ENCODE measurements around the gene TGM1.
A peak's percentile ranks its signal among the peaks of the same experiment; 100 is the strongest.

DNA sequence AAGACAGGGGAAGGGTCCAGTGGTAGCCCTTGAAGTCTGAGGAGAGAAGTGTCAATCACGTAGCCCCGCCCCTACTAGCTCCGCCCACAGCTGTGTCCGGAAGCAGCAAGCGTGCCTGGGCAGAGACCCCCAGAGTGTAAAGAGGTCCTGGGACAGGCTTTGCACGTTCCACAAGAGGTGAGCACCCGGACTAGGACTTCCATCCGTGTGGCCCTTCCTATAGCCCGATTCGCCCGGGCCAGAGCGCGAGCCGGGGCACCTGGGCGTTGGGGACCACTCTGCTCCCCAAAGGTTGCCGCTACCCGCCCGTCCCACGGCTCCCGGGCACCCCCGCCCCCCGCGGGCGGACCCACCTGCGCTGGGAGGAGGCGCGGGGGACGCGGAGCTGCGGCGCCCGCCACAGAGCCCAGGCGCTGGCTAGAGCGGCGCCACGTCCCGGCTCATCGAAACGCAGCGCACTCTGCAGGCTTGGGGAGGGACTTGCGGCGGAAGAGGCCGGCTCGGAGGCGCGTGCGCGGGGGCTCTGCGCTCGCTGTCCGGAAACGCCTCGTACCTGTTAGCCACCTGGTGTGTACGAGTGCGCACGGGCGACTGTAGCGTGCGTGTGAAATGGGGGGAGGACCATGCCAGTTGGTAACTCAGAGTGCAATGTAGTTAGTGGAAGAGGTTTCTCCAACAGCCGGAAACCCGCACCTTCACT lies 8.3 kb upstream of the TGM1 start, which contains the start of gene RABGGTA:
- TF ChIP-seq YY1 (IDR thresholded peaks at IDR 0.05; ENCODE audit: low read depth, low read length) = peak; percentile 87
- TF ChIP-seq JUND (IDR thresholded peaks at IDR 0.05; ENCODE audit: low read depth, low read length) = 0 out of 2 replicates have a peak, but pooled peaks have one; percentile 30
- peak; percentile 93 for TF ChIP-seq POLR2A (IDR thresholded peaks at IDR 0.05; ENCODE audit: low read depth, low read length)
- TF ChIP-seq TAF1 (IDR thresholded peaks at IDR 0.05; ENCODE audit: borderline replicate concordance, low read depth, low read length) = 0 out of 2 replicates have a peak, but pooled peaks have one; percentile 81
- no peak for TF ChIP-seq CHD4 (IDR thresholded peaks at IDR 0.05)
- TF ChIP-seq, protein P1, sequence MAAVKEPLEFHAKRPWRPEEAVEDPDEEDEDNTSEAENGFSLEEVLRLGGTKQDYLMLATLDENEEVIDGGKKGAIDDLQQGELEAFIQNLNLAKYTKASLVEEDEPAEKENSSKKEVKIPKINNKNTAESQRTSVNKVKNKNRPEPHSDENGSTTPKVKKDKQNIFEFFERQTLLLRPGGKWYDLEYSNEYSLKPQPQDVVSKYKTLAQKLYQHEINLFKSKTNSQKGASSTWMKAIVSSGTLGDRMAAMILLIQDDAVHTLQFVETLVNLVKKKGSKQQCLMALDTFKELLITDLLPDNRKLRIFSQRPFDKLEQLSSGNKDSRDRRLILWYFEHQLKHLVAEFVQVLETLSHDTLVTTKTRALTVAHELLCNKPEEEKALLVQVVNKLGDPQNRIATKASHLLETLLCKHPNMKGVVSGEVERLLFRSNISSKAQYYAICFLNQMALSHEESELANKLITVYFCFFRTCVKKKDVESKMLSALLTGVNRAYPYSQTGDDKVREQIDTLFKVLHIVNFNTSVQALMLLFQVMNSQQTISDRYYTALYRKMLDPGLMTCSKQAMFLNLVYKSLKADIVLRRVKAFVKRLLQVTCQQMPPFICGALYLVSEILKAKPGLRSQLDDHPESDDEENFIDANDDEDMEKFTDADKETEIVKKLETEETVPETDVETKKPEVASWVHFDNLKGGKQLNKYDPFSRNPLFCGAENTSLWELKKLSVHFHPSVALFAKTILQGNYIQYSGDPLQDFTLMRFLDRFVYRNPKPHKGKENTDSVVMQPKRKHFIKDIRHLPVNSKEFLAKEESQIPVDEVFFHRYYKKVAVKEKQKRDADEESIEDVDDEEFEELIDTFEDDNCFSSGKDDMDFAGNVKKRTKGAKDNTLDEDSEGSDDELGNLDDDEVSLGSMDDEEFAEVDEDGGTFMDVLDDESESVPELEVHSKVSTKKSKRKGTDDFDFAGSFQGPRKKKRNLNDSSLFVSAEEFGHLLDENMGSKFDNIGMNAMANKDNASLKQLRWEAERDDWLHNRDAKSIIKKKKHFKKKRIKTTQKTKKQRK (IDR thresholded peaks at IDR 0.05; ENCODE audit: low read depth, low read length) = no peak
- TF ChIP-seq ZNF274 (IDR thresholded peaks at IDR 0.05; ENCODE audit: insufficient read depth, insufficient read length) = no peak
- TF ChIP-seq, protein P2, sequence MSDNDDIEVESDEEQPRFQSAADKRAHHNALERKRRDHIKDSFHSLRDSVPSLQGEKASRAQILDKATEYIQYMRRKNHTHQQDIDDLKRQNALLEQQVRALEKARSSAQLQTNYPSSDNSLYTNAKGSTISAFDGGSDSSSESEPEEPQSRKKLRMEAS (IDR thresholded peaks at IDR 0.05; ENCODE audit: low read depth, low read length) = peak; percentile 82
- TF ChIP-seq, protein P3, sequence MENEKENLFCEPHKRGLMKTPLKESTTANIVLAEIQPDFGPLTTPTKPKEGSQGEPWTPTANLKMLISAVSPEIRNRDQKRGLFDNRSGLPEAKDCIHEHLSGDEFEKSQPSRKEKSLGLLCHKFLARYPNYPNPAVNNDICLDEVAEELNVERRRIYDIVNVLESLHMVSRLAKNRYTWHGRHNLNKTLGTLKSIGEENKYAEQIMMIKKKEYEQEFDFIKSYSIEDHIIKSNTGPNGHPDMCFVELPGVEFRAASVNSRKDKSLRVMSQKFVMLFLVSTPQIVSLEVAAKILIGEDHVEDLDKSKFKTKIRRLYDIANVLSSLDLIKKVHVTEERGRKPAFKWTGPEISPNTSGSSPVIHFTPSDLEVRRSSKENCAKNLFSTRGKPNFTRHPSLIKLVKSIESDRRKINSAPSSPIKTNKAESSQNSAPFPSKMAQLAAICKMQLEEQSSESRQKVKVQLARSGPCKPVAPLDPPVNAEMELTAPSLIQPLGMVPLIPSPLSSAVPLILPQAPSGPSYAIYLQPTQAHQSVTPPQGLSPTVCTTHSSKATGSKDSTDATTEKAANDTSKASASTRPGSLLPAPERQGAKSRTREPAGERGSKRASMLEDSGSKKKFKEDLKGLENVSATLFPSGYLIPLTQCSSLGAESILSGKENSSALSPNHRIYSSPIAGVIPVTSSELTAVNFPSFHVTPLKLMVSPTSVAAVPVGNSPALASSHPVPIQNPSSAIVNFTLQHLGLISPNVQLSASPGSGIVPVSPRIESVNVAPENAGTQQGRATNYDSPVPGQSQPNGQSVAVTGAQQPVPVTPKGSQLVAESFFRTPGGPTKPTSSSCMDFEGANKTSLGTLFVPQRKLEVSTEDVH (IDR thresholded peaks at IDR 0.05; ENCODE audit: low read depth, partially characterized antibody) = no peak
